Measurements from ENCODE around the gene DTNB.

DNA sequence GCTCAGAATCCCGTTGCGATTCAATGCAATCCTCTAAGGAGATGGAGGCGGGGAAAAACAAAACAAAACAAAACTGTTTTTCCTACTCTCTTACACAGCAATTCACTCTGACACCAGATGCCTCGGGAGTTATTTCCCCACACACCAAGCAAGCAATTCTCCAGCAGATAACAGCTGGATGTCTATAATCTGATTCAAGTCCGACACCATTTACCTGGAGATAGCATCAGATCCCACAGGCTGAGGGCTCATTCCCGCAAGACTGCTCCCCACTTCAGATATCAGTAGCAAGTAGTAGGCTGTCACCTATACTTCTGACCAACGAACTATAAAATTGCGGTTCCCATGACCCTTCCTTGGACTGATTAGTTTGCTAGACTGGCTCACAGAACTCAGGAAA, 58.7 kb downstream of the DTNB start:
- TF ChIP-seq FOXM1 (IDR thresholded peaks at IDR 0.05; ENCODE audit: borderline replicate concordance, low read depth): no peak
- TF ChIP-seq CEBPB (IDR thresholded peaks at IDR 0.05): no peak
- TF ChIP-seq YY1 (IDR thresholded peaks at IDR 0.05; ENCODE audit: low read depth): no peak
- TF ChIP-seq, protein P1, sequence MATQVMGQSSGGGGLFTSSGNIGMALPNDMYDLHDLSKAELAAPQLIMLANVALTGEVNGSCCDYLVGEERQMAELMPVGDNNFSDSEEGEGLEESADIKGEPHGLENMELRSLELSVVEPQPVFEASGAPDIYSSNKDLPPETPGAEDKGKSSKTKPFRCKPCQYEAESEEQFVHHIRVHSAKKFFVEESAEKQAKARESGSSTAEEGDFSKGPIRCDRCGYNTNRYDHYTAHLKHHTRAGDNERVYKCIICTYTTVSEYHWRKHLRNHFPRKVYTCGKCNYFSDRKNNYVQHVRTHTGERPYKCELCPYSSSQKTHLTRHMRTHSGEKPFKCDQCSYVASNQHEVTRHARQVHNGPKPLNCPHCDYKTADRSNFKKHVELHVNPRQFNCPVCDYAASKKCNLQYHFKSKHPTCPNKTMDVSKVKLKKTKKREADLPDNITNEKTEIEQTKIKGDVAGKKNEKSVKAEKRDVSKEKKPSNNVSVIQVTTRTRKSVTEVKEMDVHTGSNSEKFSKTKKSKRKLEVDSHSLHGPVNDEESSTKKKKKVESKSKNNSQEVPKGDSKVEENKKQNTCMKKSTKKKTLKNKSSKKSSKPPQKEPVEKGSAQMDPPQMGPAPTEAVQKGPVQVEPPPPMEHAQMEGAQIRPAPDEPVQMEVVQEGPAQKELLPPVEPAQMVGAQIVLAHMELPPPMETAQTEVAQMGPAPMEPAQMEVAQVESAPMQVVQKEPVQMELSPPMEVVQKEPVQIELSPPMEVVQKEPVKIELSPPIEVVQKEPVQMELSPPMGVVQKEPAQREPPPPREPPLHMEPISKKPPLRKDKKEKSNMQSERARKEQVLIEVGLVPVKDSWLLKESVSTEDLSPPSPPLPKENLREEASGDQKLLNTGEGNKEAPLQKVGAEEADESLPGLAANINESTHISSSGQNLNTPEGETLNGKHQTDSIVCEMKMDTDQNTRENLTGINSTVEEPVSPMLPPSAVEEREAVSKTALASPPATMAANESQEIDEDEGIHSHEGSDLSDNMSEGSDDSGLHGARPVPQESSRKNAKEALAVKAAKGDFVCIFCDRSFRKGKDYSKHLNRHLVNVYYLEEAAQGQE (IDR thresholded peaks at IDR 0.05; ENCODE audit: low read depth): no peak
- no peak for TF ChIP-seq EP300 (IDR thresholded peaks at IDR 0.05; ENCODE audit: borderline replicate concordance)
- TF ChIP-seq EGR1 (IDR thresholded peaks at IDR 0.05): no peak
- no peak for TF ChIP-seq ZBTB7A (IDR thresholded peaks at IDR 0.05; ENCODE audit: low read depth)
- TF ChIP-seq TEAD4 (IDR thresholded peaks at IDR 0.05): no peak
- TF ChIP-seq, protein P2, sequence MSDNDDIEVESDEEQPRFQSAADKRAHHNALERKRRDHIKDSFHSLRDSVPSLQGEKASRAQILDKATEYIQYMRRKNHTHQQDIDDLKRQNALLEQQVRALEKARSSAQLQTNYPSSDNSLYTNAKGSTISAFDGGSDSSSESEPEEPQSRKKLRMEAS (IDR thresholded peaks at IDR 0.05): no peak
- no peak for TF ChIP-seq NFIC (IDR thresholded peaks at IDR 0.05)
- TF ChIP-seq TAF1 (IDR thresholded peaks at IDR 0.05; ENCODE audit: low read depth): no peak
- no peak for TF ChIP-seq RAD21 (IDR thresholded peaks at IDR 0.05; ENCODE audit: low read depth)
